Nephron progenitor cell (in vitro differentiated cells): ENCODE measurements around the gene ACOT13.
"Not testable (repeated sequence)": the region's sequence is repeated elsewhere in the genome, so short reads cannot be mapped to it uniquely, and the experiment has no call there.

ENCODE experiments used
- DNase-seq: peaks from one replicate; pipeline ENCODE4 v3.0.0; 2021
- H3K27ac Mint-ChIP-seq: 2 replicates; pipeline ENCODE4 v1.8.0; 2021; ENCODE audit warnings: mild to moderate bottlenecking, moderate library complexity, mixed read lengths
- H3K27me3 Mint-ChIP-seq: 2 replicates; pipeline ENCODE4 v1.8.0; 2021; ENCODE audit warnings: mild to moderate bottlenecking, low read depth, mixed read lengths; ENCODE audit not compliant: poor library complexity
- H3K36me3 Mint-ChIP-seq: 2 replicates; pipeline ENCODE4 v1.8.0; 2021; ENCODE audit warnings: low read depth, mixed read lengths
- H3K4me1 Mint-ChIP-seq: 2 replicates; pipeline ENCODE4 v1.8.0; 2021; ENCODE audit warnings: mixed read lengths
- H3K4me3 Mint-ChIP-seq: 2 replicates; pipeline ENCODE4 v1.8.0; 2021; ENCODE audit warnings: mild to moderate bottlenecking, moderate library complexity, mixed read lengths
- H3K9me3 Mint-ChIP-seq: 2 replicates; pipeline ENCODE4 v1.8.0; 2021; ENCODE audit warnings: mild to moderate bottlenecking, moderate library complexity, mixed read lengths
- CTCF ChIP-seq: fragments of 200-600 bp; sonication (generic); IDR thresholded peaks from 2 replicates; pipeline ENCODE4 v1.5.0; 2021; ENCODE audit warnings: antibody characterized with exemption

ACOT13 gene

GRCh38 chr6:24655215-24655614 lies 11.7 kb upstream of the ACOT13 start:
- no peak for DNase-seq
- Mint-ChIP-seq H3K4me1 (peaks cover 4% of the 10 kb centered on the region), H3K9me3 (no peaks in the 10 kb centered on the region), H3K36me3 (peaks cover 66% of the 10 kb centered on the region), H3K27ac (no peak overlapping the region), H3K27me3 (no peaks in the 10 kb centered on the region), H3K4me3 (no peak overlapping the region)
- no peak for TF ChIP-seq CTCF

- H3K4me1 Mint-ChIP-seq: peaks cover 26% of the 10 kb centered on the region
- no peak for TF ChIP-seq CTCF
- H3K27me3 Mint-ChIP-seq: no peaks in the 10 kb centered on the region
- H3K9me3 Mint-ChIP-seq: no peaks in the 10 kb centered on the region
- peaks cover 75% of the 10 kb centered on the region for H3K36me3 Mint-ChIP-seq
- no peak overlapping the region for H3K4me3 Mint-ChIP-seq
- H3K27ac Mint-ChIP-seq: no peak overlapping the region
- no peak for DNase-seq
These were observed 8.0 kb upstream of the ACOT13 start for GRCh38 chr6:24658573-24659560.

GRCh38 chr6:24659561-24659960 lies 7.3 kb upstream of the ACOT13 start:
- H3K9me3 Mint-ChIP-seq: no peaks in the 10 kb centered on the region
- no peak overlapping the region for H3K4me3 Mint-ChIP-seq
- H3K27me3 Mint-ChIP-seq: no peaks in the 10 kb centered on the region
- peaks cover 78% of the 10 kb centered on the region for H3K36me3 Mint-ChIP-seq
- no peak for TF ChIP-seq CTCF
- H3K27ac Mint-ChIP-seq: no peak overlapping the region
- peaks cover 33% of the 10 kb centered on the region for H3K4me1 Mint-ChIP-seq
- no peak for DNase-seq

GRCh38 chr6:24660105-24660504 lies 6.8 kb upstream of the ACOT13 start:
- Mint-ChIP-seq H3K27ac (no peak overlapping the region), H3K27me3 (no peaks in the 10 kb centered on the region), H3K9me3 (no peaks in the 10 kb centered on the region), H3K36me3 (peaks cover 82% of the 10 kb centered on the region), H3K4me3 (no peak overlapping the region), H3K4me1 (peaks cover 38% of the 10 kb centered on the region)
- TF ChIP-seq CTCF: no peak
- no peak for DNase-seq

- not testable (repeated sequence) for H3K27me3 Mint-ChIP-seq, H3K4me3 Mint-ChIP-seq, DNase-seq, H3K27ac Mint-ChIP-seq, H3K9me3 Mint-ChIP-seq
- Mint-ChIP-seq H3K36me3 (peaks cover 68% of the 10 kb centered on the region), H3K4me1 (peaks cover 47% of the 10 kb centered on the region)
These were observed 5.1 kb upstream of the ACOT13 start for GRCh38 chr6:24661759-24662158.

GRCh38 chr6:24662236-24662635 lies 4.6 kb upstream of the ACOT13 start:
- DNase-seq: no peak
- Mint-ChIP-seq H3K27me3 (no peaks in the 10 kb centered on the region), H3K36me3 (peaks cover 66% of the 10 kb centered on the region), H3K4me3 (no peak overlapping the region), H3K27ac (no peak overlapping the region), H3K4me1 (peaks cover 51% of the 10 kb centered on the region), H3K9me3 (peaks cover 3% of the 10 kb centered on the region)
- TF ChIP-seq CTCF: no peak
